CD4-positive, alpha-beta T cell (primary cell): ENCODE measurements around the gene TLL2. TPM values are rescaled to one million over a fixed set of nuclear protein-coding genes. Genes with fewer than 3 reads are reported as not detected.

Experiments
- ATAC-seq: fragments of 200-7000 bp; cut with Tn5 transposase; one replicate; pipeline ENCODE4 v1.10.0; 2022; ENCODE audit warnings: mild to moderate bottlenecking; ENCODE audit not compliant: poor library complexity
- CTCF ChIA-PET: fragments of 350-600 bp; sonication (Branson Sonifier 250); formaldehyde crosslinking; loops from one replicate; lab custom pipeline; 2021; ENCODE audit warnings: antibody characterized with exemption, inconsistent platforms; lab: Charles Lee
- POLR2A ChIA-PET: fragments of 350-600 bp; sonication (Branson Sonifier 250); formaldehyde crosslinking; loops from one replicate; lab custom pipeline; 2021; ENCODE audit warnings: antibody characterized with exemption, inconsistent platforms; lab: Charles Lee
- DNase-seq, 14 experiments: peaks; one replicate each; pipeline ENCODE4 v3.0.0-alpha.2; 2013 to 2020; ENCODE audit warnings: mixed read lengths in 2 of 14
- H3K27ac ChIP-seq, 2 donors: one replicate each; pipeline versions ENCODE4 v1.5.1 to v1.7.0; 2013; ENCODE audit warnings: low read length in 2 of 2, low read depth in 1 of 2, mild to moderate bottlenecking in 1 of 2
- H3K27me3 ChIP-seq, 2 experiments: 1 replicate in 1 of 2; 2 replicates in 1 of 2; pipeline versions ENCODE4 v1.6.1 to v1.7.0; 2013; ENCODE audit warnings: low read length in 2 of 2, control low read depth in 1 of 2, mild to moderate bottlenecking in 1 of 2, moderate library complexity in 1 of 2; ENCODE audit not compliant: insufficient read depth in 2 of 2, control insufficient read depth in 1 of 2
- H3K36me3 ChIP-seq: one replicate; pipeline ENCODE4 v1.6.1; 2013; ENCODE audit warnings: low read length, control low read depth; ENCODE audit not compliant: insufficient read depth
- H3K4me1 ChIP-seq: one replicate; pipeline ENCODE4 v1.6.1; 2013; ENCODE audit warnings: low read length, control low read depth; ENCODE audit not compliant: insufficient read depth
- H3K4me3 ChIP-seq: one replicate; pipeline ENCODE4 v1.5.1; 2013; ENCODE audit warnings: mild to moderate bottlenecking, low read length, moderate library complexity
- H3K9me3 ChIP-seq, 2 experiments: 1 replicate in 1 of 2; 2 replicates in 1 of 2; pipeline versions ENCODE4 v1.6.1 to v1.7.0; 2013; ENCODE audit warnings: low read length in 2 of 2, mild to moderate bottlenecking in 2 of 2, control low read depth in 1 of 2, moderate library complexity in 1 of 2; ENCODE audit not compliant: control insufficient read depth in 1 of 2, insufficient read depth in 1 of 2
- H3K27ac Mint-ChIP-seq: one replicate; pipeline ENCODE4 v1.8.0; 2020; ENCODE audit warnings: mixed read lengths
- H3K27me3 Mint-ChIP-seq: one replicate; pipeline ENCODE4 v1.8.0; 2021; ENCODE audit warnings: mixed read lengths
- H3K36me3 Mint-ChIP-seq: one replicate; pipeline ENCODE4 v1.8.0; 2021; ENCODE audit warnings: low read depth, mixed read lengths
- H3K4me1 Mint-ChIP-seq: one replicate; pipeline ENCODE4 v1.8.0; 2021; ENCODE audit warnings: low read depth, mixed read lengths
- H3K4me3 Mint-ChIP-seq: one replicate; pipeline ENCODE4 v1.8.0; 2020; ENCODE audit warnings: mild to moderate bottlenecking, mixed read lengths
- H3K9me3 Mint-ChIP-seq: one replicate; pipeline ENCODE4 v1.8.0; 2020; ENCODE audit warnings: mixed read lengths
- intact Hi-C, 2 experiments: fragments of 100-400 bp; cut with DNase I in 1 of 2; cut with micrococcal nuclease in 1 of 2; formaldehyde crosslinking; loops; one replicate each; pipeline versions ENCODE4 v1.15.1 to v1.9.0; 2023 to 2025; cut with DNase I, micrococcal nuclease
- total RNA-seq, 174 experiments: library from RNA in 2 of 174; stranded (reverse) in 2 of 174; gene quantifications; one replicate each; pipeline ENCODE4 v1.2.3 and lab custom pipeline; 2021 to 2026
- TF ChIP-seq, protein P1 (sequence below): fragments of 200-600 bp; IDR thresholded peaks from one replicate; pipeline ENCODE4 v1.8.0; 2022; ENCODE audit warnings: antibody characterized with exemption, mild to moderate bottlenecking

Gene TLL2
- total RNA-seq, 2 experiments from 2014 or later, result not detected

DNA sequence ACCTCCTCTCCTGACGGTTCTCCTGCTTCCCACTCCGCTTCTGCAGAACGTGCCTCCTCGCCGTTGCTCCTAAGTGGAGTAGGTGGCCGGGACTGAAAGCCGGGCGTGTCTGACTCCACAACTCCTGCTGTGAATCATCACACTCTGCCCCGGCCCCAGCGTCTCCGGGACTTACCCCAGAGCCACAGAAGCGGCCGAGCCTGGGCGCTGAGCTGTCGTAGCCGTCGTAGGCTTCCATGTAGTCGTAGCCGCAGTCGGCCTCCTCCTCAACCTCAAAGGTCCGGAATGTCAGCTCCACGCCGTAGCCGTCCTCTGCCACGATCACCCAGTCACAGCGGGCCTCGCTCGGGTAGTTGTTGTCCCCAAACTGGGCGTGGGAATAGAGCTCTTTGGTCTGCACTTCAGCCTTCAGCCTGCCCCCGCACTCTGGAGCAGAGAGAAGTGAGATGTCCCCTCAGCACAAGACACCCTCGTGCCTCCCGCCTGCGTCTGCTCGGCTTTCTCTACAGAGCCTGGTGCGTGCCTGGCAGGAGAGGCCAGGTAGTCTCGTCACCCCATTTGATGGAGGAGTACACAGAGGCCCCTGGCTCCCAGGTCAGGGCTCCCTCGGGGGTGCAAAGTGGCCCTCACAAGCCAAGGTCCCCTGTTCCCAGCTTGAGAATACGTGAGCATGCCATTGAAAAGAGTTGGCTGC lies 143.7 kb downstream of the TLL2 start:
- ChIA-PET POLR2A (no interaction called here), CTCF (interaction anchor here (0.8 to 1.4 kb wide), 7 partner anchors 8 to 656 kb away, joined by 3 to 5 read pairs (median 3); no protein-coding TSS in a partner anchor)
- no peaks in the 10 kb centered on the region for H3K36me3 ChIP-seq
- H3K9me3 Mint-ChIP-seq, result no peaks in the 10 kb centered on the region
- no peaks in the 10 kb centered on the region for H3K4me1 Mint-ChIP-seq
- intact Hi-C loops, result loop anchor here in 1 of 2 experiments (10.0 kb wide), 1 partner anchor 465 kb away; the partner anchor contains the start of gene LCOR
- DNase-seq (peak in 1 of 14 experiments; percentile 23), ATAC-seq (no peak)
- H3K4me3 Mint-ChIP-seq, result no peak overlapping the region
- no peak overlapping the region for H3K27ac ChIP-seq
- H3K4me1 ChIP-seq, result peaks cover 10% of the 10 kb centered on the region
- H3K27me3 ChIP-seq, result no peaks in the 10 kb centered on the region
- no peak overlapping the region for H3K4me3 ChIP-seq
- no peak overlapping the region for H3K27ac Mint-ChIP-seq
- no peaks in the 10 kb centered on the region for H3K36me3 Mint-ChIP-seq
- TF ChIP-seq, protein P1, sequence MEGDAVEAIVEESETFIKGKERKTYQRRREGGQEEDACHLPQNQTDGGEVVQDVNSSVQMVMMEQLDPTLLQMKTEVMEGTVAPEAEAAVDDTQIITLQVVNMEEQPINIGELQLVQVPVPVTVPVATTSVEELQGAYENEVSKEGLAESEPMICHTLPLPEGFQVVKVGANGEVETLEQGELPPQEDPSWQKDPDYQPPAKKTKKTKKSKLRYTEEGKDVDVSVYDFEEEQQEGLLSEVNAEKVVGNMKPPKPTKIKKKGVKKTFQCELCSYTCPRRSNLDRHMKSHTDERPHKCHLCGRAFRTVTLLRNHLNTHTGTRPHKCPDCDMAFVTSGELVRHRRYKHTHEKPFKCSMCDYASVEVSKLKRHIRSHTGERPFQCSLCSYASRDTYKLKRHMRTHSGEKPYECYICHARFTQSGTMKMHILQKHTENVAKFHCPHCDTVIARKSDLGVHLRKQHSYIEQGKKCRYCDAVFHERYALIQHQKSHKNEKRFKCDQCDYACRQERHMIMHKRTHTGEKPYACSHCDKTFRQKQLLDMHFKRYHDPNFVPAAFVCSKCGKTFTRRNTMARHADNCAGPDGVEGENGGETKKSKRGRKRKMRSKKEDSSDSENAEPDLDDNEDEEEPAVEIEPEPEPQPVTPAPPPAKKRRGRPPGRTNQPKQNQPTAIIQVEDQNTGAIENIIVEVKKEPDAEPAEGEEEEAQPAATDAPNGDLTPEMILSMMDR, result no peak
- H3K27me3 Mint-ChIP-seq, result peaks cover 8% of the 10 kb centered on the region
- no peaks in the 10 kb centered on the region for H3K9me3 ChIP-seq

DNA sequence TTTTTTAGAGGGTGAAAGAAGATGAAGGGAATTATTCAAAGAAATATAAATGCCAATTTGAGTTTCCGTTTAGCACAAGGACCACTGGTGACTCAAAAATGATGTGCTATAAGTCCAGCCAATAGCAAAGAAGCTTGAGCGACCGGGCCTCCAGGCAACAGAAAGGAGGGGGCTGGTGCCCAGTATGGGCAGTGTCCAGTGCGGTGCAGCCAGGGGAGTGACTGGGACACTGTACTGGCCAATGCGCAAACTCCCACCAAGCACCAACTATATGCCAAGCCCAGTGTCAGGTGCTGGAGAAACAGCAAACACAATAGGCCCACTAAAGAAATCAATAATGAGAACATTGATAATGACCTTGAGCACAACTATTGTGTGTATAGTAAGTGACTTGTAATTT lies 144.8 kb downstream of the TLL2 start:
- Histone ChIP-seq H3K36me3 (no peaks in the 10 kb centered on the region), H3K27me3 (no peaks in the 10 kb centered on the region), H3K27ac (no peak overlapping the region), H3K4me1 (peaks cover 5% of the 10 kb centered on the region), H3K4me3 (no peak overlapping the region), H3K9me3 (no peaks in the 10 kb centered on the region)
- TF ChIP-seq, protein P1, result no peak
- no peaks in the 10 kb centered on the region for H3K4me1 Mint-ChIP-seq
- H3K9me3 Mint-ChIP-seq, result no peaks in the 10 kb centered on the region
- POLR2A ChIA-PET, result no interaction called here
- CTCF ChIA-PET, result no interaction called here
- H3K27me3 Mint-ChIP-seq, result peaks cover 5% of the 10 kb centered on the region
- intact Hi-C loops, result no loop called here
- no peak for ATAC-seq
- no peak for DNase-seq
- no peak overlapping the region for H3K4me3 Mint-ChIP-seq
- H3K27ac Mint-ChIP-seq, result no peak overlapping the region
- H3K36me3 Mint-ChIP-seq, result no peaks in the 10 kb centered on the region

DNA sequence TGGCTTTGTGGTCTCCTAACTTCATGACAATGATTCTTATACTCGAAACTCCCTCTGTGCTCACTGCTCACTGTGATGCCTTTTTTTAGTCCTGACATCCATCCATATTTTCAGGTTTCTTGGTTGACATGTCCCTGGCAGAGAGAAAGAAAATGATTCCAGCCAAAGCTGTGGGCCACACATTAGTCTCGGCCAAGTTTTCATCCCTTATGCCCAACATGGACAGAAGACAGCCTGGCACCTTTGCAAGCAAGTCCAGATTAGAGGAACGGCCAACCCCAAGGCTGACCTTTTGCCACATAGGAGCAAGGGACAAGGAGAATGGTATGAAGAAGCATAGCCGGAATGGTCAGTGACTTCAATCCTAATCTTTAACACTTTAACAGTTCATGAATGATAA lies 146.3 kb downstream of the TLL2 start:
- Histone ChIP-seq H3K27ac (no peak overlapping the region), H3K27me3 (no peaks in the 10 kb centered on the region), H3K4me1 (peaks cover 5% of the 10 kb centered on the region), H3K36me3 (no peaks in the 10 kb centered on the region), H3K9me3 (no peaks in the 10 kb centered on the region), H3K4me3 (no peak overlapping the region)
- intact Hi-C loops, result no loop called here
- TF ChIP-seq, protein P1, result no peak
- H3K27me3 Mint-ChIP-seq, result peaks cover 5% of the 10 kb centered on the region
- DNase-seq, result no peak
- no peaks in the 10 kb centered on the region for H3K4me1 Mint-ChIP-seq
- ATAC-seq, result no peak
- H3K9me3 Mint-ChIP-seq, result no peaks in the 10 kb centered on the region
- no peak overlapping the region for H3K27ac Mint-ChIP-seq
- ChIA-PET CTCF (no interaction called here), POLR2A (no interaction called here)
- H3K36me3 Mint-ChIP-seq, result no peaks in the 10 kb centered on the region
- H3K4me3 Mint-ChIP-seq, result no peak overlapping the region
